ENCODE data around the gene MPND.

MPND gene

GRCh38 chr19:4301590-4302242 is 41.6 kb upstream of the MPND start:
- H3K9me3 ChIP-seq (ENCODE audit: insufficient read depth, low read length), result no peaks in the 10 kb centered on the region
- TF ChIP-seq SUZ12 (IDR thresholded peaks at IDR 0.05; ENCODE audit: extremely low read depth, insufficient read depth, insufficient read length), result no peak
- no peak for TF ChIP-seq ZNF274 (IDR thresholded peaks at IDR 0.05; ENCODE audit: low read depth, low read length)
- no peak for TF ChIP-seq YY1 (IDR thresholded peaks at IDR 0.05; ENCODE audit: insufficient read depth, insufficient read length)
- H3K27me3 ChIP-seq (ENCODE audit: insufficient read depth, insufficient read length), result no peaks in the 10 kb centered on the region
- H3K36me3 ChIP-seq (ENCODE audit: insufficient read depth, insufficient read length, low read length), result peaks cover 8% of the 10 kb centered on the region
- peaks cover 16% of the 10 kb centered on the region for H3K4me1 ChIP-seq (ENCODE audit: insufficient read depth, insufficient read length)
- H3K4me3 ChIP-seq (ENCODE audit: insufficient read length, low read depth), result no peak overlapping the region
- DNase-seq (ENCODE audit: low read depth, low spot score), result no peak
- H3K9ac ChIP-seq (ENCODE audit: insufficient read length, low read depth), result peak overlapping the region; percentile 62

DNA sequence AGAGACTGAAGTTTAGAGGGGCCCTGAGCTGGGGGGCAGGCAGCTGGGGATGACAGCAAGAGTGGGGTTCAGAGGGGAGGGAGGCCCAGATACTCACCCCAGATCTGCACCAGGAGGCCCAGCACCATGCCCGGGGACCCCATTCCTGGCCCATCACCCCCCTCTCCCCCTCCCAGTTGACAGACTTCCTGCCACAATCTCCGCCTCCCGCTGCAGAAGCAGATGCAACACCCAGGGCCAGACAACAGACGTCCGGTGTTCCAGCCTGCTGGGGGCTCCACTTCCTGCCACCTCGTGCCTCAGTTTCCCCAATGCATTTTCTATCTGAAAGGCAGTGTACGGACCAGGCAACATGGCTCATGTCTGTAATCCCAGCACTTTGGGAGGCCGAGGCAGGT is 41.1 kb upstream of the MPND start, which contains the start of gene TMIGD2:
Gene TMIGD2, minus strand, starts transcription at position 147 of the 398 bp plus-strand sequence. Its CDS starts 4 bp downstream, at position 143.
- H3K4me1 ChIP-seq (ENCODE audit: insufficient read depth, insufficient read length), result peaks cover 14% of the 10 kb centered on the region
- DNase-seq (ENCODE audit: low read depth, low spot score), result no peak
- TF ChIP-seq SUZ12 (IDR thresholded peaks at IDR 0.05; ENCODE audit: extremely low read depth, insufficient read depth, insufficient read length) (no peak), YY1 (IDR thresholded peaks at IDR 0.05; ENCODE audit: insufficient read depth, insufficient read length) (no peak), ZNF274 (IDR thresholded peaks at IDR 0.05; ENCODE audit: low read depth, low read length) (no peak)
- peak within 1 kb of the TSS; percentile 62 for H3K9ac ChIP-seq (ENCODE audit: insufficient read length, low read depth)
- peaks cover 8% of the 10 kb centered on the region for H3K36me3 ChIP-seq (ENCODE audit: insufficient read depth, insufficient read length, low read length)
- no peaks in the 10 kb centered on the region for H3K27me3 ChIP-seq (ENCODE audit: insufficient read depth, insufficient read length)
- H3K4me3 ChIP-seq (ENCODE audit: insufficient read length, low read depth), result no peak within 1 kb of the TSS
- no peaks in the 10 kb centered on the region for H3K9me3 ChIP-seq (ENCODE audit: insufficient read depth, low read length)

DNA sequence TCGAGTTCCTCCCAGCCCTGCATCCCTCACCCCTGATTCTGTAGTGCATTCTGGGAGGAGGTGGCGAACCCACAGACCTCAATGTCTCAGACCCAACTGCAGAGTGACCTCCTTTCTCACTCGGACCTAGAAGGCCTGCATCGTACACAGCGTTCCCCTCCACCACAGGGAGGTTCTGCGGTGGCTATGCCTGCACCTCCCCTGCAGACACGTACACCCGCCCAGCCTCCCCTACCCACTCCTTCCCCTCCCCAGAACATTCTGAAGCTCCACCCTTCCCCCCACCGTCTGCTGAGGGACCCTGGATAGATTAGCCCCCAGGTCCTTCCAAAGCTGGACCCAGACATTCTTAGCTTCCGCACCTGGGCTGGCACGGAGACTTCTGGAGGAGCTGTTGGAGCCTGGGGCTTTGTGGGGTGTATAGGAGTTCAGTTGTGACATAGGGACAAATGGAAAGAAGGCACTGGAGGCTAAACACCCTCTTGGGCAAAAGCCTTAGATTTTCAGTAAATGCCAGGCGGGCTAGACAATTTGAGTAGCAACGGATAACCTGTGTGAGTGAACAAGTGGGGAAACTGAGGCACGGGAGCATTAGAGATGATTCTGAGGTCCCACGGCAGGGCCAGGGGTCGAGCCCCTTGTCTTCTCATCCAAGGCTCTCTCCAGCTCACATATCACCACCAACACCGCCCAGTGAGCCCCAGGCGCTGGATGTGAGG is 39.4 kb upstream of the MPND start:
- no peak for DNase-seq (ENCODE audit: low read depth, low spot score)
- Histone ChIP-seq H3K4me1 (ENCODE audit: insufficient read depth, insufficient read length) (peaks cover 14% of the 10 kb centered on the region), H3K36me3 (ENCODE audit: insufficient read depth, insufficient read length, low read length) (peaks cover 13% of the 10 kb centered on the region), H3K9me3 (ENCODE audit: insufficient read depth, low read length) (no peaks in the 10 kb centered on the region), H3K27me3 (ENCODE audit: insufficient read depth, insufficient read length) (no peaks in the 10 kb centered on the region), H3K4me3 (ENCODE audit: insufficient read length, low read depth) (no peak overlapping the region), H3K9ac (ENCODE audit: insufficient read length, low read depth) (no peak overlapping the region)
- TF ChIP-seq YY1 (IDR thresholded peaks at IDR 0.05; ENCODE audit: insufficient read depth, insufficient read length) (no peak), ZNF274 (IDR thresholded peaks at IDR 0.05; ENCODE audit: low read depth, low read length) (no peak), SUZ12 (IDR thresholded peaks at IDR 0.05; ENCODE audit: extremely low read depth, insufficient read depth, insufficient read length) (no peak)

DNA sequence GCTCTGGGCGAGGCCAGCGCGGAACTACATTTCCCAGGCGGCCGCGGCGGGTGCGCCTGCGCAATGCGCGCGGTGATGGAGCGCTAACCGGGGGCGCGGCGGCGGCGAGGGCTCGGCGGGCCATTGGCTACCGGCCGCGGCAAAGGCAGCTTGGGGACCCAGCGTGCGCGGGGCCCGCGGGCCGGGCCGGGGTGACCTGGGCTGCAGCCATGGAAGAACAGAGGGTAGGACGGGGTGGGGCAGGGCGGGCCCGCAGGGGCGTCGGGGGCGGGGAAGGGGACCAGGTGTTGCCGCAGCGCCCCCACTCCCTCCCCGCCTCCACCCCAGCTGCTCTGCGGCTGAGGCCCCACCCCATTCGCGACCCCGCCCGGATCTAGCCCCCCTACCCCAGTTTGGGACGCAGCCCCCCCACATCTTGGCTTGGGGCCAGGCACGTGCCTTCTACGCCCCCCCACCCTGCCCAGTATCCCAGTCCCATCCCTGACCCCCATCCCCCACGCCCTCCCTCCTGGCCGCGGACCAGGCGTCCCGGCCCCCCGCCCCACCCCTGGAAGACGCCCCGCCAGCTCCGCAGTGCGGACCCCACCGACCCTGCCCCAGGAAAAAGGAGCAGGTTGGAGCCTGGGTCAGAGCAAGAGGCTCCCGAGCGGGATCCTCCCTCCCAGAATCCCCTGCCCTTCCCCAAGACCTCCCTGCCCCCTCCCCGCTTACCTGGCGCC is 38.7 kb upstream of the MPND start, which contains the start of gene FSD1:
Gene FSD1, plus strand, starts transcription at position 61 of the 719 bp plus-strand sequence. Its CDS starts 149 bp downstream, at position 210.
- no peak for DNase-seq (ENCODE audit: low read depth, low spot score)

DNA sequence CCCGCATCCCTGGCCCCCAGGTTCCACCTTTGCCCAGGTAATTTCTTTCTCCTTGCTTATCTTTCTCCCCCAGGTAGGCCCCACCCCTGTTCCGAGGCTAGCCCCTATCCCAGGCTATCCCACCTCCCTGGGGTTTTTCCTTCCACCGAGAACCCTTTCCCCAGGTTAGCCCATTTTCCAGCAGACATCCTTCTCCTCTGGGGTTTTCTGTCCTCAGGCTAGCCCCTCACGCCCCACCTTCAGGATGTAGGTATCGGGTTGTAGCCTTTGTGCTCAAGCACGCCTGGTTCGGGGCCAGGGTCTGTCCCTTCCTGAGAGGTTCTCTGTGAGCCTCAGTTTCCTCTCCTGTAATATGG is 38.1 kb upstream of the MPND start:
- Histone ChIP-seq H3K9me3 (ENCODE audit: insufficient read depth, low read length) (no peaks in the 10 kb centered on the region), H3K4me3 (ENCODE audit: insufficient read length, low read depth) (peak overlapping the region; percentile 11), H3K36me3 (ENCODE audit: insufficient read depth, insufficient read length, low read length) (peaks cover 15% of the 10 kb centered on the region), H3K9ac (ENCODE audit: insufficient read length, low read depth) (no peak overlapping the region), H3K27me3 (ENCODE audit: insufficient read depth, insufficient read length) (no peaks in the 10 kb centered on the region), H3K4me1 (ENCODE audit: insufficient read depth, insufficient read length) (peaks cover 14% of the 10 kb centered on the region)
- TF ChIP-seq ZNF274 (IDR thresholded peaks at IDR 0.05; ENCODE audit: low read depth, low read length) (no peak), YY1 (IDR thresholded peaks at IDR 0.05; ENCODE audit: insufficient read depth, insufficient read length) (no peak), SUZ12 (IDR thresholded peaks at IDR 0.05; ENCODE audit: extremely low read depth, insufficient read depth, insufficient read length) (no peak)
- DNase-seq (ENCODE audit: low read depth, low spot score), result no peak

More for the DNA sequence above, 38.7 kb upstream of the MPND start, which contains the start of gene FSD1:
- peaks cover 14% of the 10 kb centered on the region for H3K4me1 ChIP-seq (ENCODE audit: insufficient read depth, insufficient read length)
- H3K27me3 ChIP-seq (ENCODE audit: insufficient read depth, insufficient read length), result no peaks in the 10 kb centered on the region
- H3K9me3 ChIP-seq (ENCODE audit: insufficient read depth, low read length), result no peaks in the 10 kb centered on the region
- TF ChIP-seq ZNF274 (IDR thresholded peaks at IDR 0.05; ENCODE audit: low read depth, low read length) (no peak), YY1 (IDR thresholded peaks at IDR 0.05; ENCODE audit: insufficient read depth, insufficient read length) (no peak), SUZ12 (IDR thresholded peaks at IDR 0.05; ENCODE audit: extremely low read depth, insufficient read depth, insufficient read length) (no peak)
- H3K9ac ChIP-seq (ENCODE audit: insufficient read length, low read depth), result no peak within 1 kb of the TSS
- H3K4me3 ChIP-seq (ENCODE audit: insufficient read length, low read depth), result peak within 1 kb of the TSS; percentile 21
- H3K36me3 ChIP-seq (ENCODE audit: insufficient read depth, insufficient read length, low read length), result peaks cover 13% of the 10 kb centered on the region

DNA sequence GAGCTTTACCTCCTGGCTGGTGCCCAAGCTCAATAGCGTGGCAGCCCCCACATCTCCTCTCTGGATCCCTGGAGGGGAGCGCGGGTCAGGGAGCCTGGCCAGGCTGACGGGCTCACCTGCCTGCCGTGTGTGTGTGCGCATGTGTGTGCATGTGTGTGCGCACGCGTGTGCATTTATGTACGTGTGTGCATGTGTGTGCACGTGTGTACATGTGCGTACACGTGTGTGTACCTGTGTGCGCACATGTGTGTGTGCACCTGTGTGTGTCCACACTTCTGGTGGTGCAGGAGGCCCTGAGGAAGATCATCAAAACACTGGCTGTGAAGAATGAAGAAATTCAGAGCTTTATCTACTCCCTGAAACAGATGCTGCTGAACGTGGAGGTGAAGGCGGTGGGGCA is 37.7 kb upstream of the MPND start:
- peak overlapping the region; percentile 51 for H3K9ac ChIP-seq (ENCODE audit: insufficient read length, low read depth)

More for the DNA sequence above, 37.7 kb upstream of the MPND start:
- Histone ChIP-seq H3K4me1 (ENCODE audit: insufficient read depth, insufficient read length) (peaks cover 14% of the 10 kb centered on the region), H3K9me3 (ENCODE audit: insufficient read depth, low read length) (peaks cover 3% of the 10 kb centered on the region; the same call in 1 of the 2 replicates), H3K27me3 (ENCODE audit: insufficient read depth, insufficient read length) (no peaks in the 10 kb centered on the region), H3K36me3 (ENCODE audit: insufficient read depth, insufficient read length, low read length) (peaks cover 20% of the 10 kb centered on the region), H3K4me3 (ENCODE audit: insufficient read length, low read depth) (no peak overlapping the region)
- DNase-seq (ENCODE audit: low read depth, low spot score), result no peak
- no peak for TF ChIP-seq YY1 (IDR thresholded peaks at IDR 0.05; ENCODE audit: insufficient read depth, insufficient read length)
- TF ChIP-seq SUZ12 (IDR thresholded peaks at IDR 0.05; ENCODE audit: extremely low read depth, insufficient read depth, insufficient read length), result no peak
- no peak for TF ChIP-seq ZNF274 (IDR thresholded peaks at IDR 0.05; ENCODE audit: low read depth, low read length)

All from NT2/D1 (cell line).